Hematopoietic multipotent progenitor cell treated with erythropoietin and hydrocortisone succinate and interleukin-3 and kit ligand, for 4 days (in vitro differentiated cells): Measurements from ENCODE around the gene ARHGEF37.
A peak's percentile ranks its signal among the peaks of the same experiment; 100 is the strongest.
"Not testable (repeated sequence)": the region's sequence is repeated elsewhere in the genome, so short reads cannot be mapped to it uniquely, and the experiment has no call there.

ENCODE experiments used
- DNase-seq: peaks from one replicate; pipeline ENCODE4 v3.0.0-alpha.2; 2015

The ARHGEF37 gene, protein sequence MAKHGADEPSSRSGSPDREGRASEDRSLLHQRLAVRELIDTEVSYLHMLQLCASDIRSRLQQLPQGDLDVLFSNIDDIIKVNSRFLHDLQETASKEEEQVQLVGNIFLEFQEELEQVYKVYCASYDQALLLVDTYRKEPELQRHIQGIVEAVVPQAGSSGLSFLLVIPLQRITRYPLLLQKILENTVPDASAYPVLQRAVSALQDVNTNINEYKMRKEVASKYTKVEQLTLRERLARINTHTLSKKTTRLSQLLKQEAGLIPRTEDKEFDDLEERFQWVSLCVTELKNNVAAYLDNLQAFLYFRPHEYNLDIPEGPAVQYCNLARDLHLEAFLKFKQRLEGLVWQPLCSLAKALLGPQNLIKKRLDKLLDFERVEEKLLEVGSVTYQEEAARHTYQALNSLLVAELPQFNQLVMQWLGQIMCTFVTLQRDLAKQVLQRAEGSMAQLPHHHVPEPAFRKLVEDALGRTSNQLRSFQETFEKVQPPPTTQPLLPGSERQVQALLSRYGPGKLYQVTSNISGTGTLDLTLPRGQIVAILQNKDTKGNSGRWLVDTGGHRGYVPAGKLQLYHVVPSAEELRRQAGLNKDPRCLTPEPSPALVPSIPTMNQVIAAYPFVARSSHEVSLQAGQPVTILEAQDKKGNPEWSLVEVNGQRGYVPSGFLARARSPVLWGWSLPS

DNA sequence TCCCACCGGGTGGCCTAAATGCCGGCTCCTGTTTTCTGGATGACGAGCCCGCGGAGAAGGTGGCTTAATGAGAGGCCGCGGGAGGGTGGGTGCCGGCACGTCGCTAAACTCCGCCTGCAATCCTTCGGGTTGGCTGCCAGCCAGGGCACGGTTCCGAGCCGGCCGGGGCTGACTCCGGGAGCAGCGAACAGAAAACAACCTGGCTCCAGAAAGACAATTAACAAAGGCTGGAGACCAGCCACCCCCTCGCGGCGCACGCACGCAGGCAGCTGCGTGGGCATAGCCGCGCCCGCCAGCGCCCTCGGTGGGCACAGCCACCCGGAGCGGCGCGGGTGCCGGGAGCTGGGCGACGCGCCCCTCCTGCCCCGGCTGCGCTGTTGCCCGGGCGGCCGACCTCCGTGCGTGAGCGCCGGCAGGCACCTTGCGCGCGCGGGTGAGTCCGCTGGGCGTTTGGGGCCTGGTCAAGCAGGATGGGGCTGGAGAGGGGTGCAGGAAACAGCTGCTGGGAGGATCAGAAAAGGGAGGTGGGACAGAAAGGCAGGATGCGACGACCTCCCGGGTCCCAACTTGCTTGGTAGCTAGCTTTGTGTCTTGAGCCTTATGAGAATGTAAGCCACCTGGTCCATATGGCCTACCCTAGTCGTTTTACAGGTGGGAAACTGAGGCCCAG is at the start of gene ARHGEF37:
Gene ARHGEF37 (plus strand): TSS at position 307 of the 670 bp plus-strand sequence. CDS start 16,272 bp downstream, outside the sequence.
- DNase-seq = peak; percentile 72

DNA sequence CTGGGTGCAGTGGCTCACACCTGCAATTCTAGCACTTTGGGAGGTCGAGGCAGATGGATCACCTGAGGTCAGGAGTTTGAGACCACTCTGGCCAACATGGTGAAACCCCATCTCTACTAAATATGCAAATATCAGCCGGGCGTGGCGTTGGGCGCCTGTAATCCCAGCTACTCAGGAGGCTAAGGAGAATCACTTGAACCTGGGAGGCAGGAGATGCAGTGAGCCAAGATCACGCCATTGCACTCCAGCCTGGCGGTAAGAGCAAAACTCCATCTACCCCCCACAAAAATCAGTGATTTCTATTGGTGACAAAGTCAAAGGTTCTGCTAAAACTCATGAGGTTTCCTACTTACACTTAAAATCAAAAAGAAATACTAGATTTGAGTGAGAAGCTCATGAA is 48.9 kb upstream of the ARHGEF37 start:
- no peak for DNase-seq

DNA sequence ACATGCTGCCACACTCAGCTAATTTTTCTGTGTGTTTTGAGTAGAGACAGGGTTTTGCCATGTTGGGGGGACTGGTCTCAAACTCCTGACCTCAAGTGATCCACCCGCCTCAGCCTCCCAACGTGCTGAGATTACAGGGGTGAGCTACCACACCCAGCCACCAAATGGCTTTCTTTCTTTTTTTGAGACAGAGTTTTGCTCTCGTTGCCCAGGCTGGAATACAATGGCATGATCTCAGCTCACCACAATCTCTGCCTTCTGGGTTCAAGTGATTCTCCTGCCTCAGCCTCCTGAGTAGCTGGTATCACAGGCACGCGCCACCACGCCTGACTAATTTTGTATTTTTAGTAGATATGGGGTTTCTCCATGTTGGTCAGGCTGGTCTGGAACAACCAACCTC is 45.5 kb upstream of the ARHGEF37 start:
- not testable (repeated sequence) for DNase-seq

DNA sequence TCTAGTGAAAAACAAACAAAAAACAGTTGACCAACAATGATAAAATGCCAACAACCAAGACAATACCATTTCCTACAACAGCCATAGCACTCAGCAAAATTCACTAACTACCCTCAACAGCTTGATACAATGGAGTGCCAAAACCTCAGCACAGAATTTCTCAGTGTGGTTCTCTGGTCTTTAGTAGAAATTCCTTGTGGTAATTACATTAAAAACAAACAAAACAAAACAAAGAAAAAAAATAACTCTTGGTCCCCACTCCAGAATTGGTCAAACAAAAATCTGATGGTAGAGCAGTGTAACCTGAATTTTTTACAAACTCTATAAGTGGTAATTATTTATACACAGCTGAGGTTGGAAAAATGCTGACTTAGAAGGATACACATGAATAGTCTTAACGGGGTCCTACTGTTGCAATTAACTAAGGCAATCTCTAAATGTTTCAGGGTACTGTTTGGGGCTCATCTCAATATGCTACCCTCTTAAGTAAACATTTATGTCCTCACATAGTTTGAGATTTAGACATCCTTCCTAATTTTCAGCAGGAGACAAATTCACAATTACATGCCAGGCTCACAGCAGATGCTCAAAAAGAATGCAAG is 43.8 kb upstream of the ARHGEF37 start:
- DNase-seq = no peak

DNA sequence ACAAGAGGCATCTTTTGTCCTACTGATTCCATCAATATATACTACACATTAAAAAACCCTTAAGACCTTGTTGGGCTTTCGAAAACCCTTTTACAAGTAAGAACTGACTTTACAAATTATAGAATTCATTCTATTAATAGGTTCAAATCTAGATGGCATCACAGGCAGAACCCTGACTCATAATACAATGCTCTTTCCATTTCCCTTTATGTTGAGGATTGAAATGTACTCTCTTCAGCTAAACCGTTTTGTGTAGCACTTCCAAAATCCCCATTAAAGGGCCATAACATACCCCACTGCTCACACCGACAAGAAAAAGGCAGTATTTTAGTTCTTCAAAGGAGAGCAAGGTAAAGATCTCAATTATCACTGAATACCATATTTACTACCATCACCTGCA is 41.2 kb upstream of the ARHGEF37 start:
- no peak for DNase-seq

DNA sequence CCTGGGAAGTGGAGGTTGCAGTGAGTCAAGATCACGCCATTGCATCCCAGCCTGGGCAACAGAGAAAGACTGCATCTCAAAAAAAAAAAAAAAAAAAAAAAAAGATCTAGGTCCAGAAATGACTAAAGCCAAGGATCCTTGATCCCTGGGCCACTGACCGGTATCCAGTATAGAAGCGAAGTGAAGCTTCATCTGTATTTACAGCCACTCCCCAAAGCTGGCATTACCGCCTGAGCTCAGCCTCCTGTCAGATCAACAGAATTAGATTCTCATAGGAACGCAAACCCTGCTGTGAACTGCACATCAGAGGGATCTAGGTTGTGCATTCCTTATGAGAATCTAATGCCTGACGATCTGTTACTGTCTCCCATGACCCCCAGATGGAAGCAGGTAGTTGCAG is 39.4 kb upstream of the ARHGEF37 start:
- DNase-seq = no peak

DNA sequence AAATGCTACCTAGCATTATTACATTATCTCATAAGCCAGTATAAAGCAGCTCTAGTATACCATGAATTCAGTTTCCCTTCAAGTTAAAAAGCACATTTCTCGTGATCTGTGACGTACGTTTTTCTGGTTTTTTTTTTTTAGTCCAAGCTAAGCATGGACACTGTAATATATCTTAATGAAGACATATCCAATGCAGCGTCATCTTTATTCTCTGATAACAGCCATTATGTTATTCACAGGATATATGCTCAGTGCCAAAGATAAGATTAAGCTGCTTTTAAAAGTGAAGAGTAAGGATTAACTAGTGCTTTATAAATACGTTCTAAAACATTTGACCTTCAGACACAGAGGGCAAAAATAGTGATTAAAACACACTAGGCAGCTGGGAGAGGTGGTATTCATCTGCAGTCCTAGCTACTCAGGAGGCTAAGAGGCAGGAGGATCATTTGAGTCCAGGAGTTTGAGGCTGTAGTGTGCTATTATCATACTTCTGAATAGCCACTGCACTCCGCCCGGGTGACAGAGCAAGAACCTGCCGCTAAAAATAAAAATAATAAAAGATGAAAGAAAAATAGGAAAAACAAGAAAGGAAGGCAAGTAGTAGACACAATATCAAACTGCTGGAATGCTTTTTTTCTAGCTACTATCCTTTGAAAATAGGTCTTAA is 37.8 kb upstream of the ARHGEF37 start:
- DNase-seq = peak; percentile 67

DNA sequence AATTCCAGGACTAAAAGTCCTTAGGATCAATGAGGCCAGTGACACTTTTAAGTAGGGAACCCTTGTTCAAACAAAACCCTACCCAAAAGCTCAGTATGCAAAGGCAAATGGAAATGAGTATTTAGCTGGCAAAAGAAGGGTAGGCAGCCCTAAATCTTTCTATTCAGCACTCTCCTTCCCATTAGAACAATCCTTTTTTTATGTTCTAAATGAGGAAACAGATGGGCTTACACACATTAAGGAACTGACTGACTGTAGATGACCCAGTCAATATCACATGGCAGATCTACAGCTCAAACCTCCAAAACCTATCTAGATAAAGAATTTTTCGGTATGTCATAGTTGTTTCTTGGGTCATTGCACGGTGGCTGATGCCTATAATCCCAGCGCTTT is 37.3 kb upstream of the ARHGEF37 start:
- peak; percentile 75 for DNase-seq

DNA sequence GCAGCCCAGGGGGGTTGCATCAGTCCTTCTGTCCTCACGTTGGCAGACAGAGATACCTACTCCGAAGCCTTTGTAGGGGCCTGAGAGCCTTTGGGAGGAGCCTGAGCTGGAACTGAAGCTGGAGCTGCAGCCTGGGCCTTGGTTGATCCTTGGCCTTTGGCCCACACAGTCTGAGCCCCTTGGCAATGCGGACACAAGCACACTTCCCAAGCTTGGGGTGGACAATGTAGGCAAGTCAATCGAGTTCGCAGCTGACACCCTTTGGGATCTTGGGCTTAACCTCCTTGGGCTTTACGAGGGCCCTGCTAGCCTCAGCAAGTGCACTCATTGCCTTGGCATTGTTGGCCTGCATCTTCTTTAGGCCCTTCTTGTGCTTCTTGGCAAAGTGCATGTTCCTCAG is 36.0 kb upstream of the ARHGEF37 start:
- DNase-seq = no peak

DNA sequence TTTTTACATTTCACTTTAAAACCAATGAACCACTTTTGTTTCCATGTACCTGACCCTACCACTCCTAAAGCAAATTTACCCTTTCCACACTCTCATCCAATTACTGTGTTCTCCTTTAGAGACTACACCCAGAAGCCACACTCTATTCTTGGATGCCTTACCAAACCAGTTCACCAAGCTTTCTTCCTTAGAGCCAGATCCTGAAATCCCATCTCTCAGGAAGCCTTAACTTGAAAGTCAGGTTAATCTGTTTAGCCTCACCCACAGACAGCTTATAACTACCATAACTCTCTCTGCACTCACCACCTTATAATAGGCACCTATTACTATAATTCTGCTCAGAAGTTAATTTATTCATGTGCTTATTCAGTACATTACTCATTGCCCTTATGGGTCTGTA is 34.3 kb upstream of the ARHGEF37 start:
- no peak for DNase-seq

DNA sequence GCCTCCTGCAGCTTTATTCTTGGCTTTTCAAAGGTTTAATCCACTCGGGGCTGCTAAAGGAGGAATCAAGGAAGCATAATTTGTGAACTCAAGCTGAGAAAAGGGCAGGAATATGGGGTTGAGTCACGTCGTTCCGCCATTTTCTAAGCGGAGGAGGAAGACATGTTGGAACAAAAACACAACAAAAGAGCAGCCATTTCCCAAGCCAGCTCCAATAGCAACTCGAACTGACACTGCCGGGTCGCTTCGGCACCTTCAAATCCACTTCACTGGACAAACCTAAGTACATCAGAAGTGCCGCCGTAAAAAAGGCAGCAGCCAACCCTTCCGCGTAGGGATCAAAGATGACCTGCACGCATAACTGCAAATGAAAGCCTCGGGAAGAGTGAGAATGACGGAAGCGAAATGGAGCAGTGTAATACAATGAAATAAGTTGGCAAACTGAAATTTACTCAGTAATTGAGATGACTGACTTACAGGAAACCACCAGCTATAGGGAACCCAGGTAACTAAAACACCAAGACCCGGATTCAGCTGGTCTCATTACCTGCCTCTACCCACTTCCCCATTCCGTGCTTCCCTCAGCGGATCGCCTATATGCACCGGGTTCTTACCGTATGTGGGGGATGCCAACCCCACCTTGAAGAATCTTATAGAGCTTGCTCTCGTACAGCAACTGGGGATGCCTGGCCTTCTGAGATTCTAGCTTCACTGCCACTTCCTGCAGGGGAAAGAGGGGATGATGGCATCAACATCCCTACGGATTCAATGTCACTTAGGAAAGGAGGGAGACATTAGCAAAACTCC is 31.6 kb upstream of the ARHGEF37 start:
- DNase-seq = peak; percentile 70

DNA sequence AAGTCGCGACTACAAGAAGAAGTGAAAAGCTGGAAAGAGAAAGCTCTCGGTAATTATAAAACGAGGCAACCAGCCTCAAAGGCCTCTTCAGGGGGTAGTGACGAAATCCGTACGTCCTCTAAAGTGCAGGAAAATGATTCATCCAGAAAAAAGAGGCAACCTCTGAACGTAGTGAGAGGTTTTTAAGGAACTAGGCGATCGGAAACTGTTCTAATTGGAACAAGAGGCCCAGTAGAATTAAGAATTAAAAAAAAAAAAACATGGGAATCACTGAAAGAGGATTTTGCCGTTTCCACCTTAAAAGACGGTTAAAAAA is 31.1 kb upstream of the ARHGEF37 start:
- peak; percentile 56 for DNase-seq

DNA sequence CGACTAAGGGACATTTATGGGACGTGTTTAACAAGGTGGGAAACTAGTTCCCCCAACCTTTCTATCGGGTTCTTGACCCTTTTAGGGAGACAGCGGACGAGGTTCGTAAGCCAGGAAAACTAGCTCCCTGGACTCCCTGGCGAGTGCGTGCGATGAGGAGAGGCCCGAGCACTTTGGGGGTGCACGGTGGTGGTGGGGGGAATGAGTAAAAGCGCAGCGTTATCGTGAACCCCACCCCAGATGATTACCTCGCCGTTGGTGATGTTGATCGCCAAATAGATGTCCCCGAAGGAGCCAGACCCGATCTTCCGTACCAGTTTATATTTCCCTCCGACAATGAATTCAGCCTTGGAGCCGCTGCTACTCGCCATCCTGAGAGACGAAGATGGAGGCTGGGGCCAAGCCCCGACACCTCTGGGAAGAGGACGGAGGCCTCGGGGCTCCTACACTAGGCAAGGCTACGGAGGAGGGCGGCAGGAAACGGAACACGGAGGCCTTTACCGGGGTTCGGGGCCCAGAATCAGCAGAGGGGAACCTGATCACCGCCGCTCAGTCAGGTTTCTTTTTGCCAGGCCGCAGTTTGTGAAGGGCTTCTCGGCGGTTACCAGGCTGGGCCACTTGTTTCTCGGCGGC is 30.6 kb upstream of the ARHGEF37 start:
- peak; percentile 44 for DNase-seq

DNA sequence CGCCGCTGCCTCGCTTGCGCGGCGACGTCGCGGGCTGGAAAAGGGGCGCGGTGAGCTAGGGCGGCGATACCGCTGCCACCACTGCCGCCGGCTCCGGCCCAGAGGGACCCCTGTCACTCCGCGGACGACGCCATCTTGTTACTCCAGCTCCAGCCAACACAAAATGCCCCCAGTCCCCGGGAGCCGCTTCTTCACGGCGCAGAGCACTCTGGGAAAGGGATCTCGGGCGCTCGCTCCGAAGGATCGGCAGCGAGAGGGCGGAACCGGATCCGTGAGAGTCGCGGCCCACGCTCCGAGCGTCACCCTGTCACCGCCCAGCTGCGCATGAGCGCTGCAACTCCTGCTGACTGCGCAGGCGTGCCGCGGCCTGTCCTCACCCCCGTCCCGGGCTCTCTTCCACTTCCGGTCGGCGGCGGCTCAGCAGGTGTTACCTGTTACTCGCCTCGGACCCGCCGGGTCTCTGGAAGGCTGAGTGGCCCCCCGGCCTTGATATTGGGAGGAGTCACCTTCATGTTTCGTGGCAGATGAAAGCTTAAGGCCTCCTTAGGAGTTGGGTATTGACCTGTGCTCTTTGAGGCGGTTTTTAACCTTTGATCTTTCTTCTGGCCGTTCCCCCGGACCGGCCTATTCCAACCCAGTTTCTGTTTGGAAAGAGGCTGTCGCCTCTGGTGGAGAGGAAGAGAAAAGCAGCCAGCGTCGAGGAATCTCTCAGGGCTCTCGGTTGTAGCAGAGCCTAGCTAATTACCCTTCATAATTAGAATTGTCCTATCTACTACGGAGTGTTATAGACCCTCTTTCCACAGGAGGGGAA is 29.9 kb upstream of the ARHGEF37 start, which contains the start of gene CSNK1A1:
Gene CSNK1A1 (minus strand): TSS at position 213 of the 811 bp plus-strand sequence. CDS start 475 bp downstream, outside the sequence.
- DNase-seq = peak; percentile 99

DNA sequence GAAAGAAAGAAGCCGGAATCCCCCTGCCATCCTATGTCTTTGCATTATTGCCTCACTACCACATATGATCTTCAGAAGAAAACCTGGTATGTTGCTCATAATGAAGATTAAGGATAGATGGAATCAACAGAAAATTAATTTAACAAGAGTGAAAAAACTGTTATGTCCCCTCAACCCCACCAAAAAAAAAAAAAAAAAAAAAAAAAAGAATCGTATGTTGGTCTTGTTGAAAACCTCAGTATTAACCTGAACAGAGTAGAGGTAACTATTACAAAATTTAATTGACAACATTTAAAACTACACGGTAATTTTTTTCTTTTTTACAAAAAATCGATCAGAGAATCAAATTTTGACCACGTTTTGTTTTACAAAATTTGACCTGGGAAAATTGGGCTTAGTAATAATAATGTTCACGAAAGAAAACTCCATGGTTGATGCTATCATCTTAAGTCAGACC is 29.2 kb upstream of the ARHGEF37 start:
- no peak for DNase-seq

DNA sequence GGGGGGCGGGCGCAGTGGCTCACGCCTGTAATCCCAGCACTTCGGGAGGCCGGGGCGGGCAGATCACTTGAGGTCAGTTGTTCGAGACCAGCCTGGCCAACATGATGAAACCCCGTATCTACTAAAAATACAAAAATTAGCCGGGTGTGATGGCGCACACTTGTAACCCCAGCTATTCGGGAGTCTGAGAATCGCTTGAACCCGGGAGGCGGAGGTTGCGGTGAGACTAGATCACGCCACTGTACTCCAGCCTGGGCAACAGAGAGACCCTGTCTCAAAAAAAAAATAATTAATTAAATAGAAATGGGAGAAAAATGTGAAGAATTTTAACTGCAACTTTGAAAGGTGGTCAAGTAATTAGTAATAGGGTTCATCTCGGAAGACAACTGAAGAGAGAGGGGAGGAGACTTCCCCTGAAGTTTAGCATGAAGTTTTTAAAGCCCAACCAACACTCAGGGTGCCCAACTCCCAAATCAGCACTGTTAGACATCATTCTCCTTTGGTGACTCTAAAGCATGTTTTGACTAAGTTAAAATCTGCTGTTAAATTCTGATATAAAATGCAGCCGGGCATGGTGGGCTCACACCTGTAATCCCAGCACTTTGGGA is 28.6 kb upstream of the ARHGEF37 start:
- peak; percentile 26 for DNase-seq

DNA sequence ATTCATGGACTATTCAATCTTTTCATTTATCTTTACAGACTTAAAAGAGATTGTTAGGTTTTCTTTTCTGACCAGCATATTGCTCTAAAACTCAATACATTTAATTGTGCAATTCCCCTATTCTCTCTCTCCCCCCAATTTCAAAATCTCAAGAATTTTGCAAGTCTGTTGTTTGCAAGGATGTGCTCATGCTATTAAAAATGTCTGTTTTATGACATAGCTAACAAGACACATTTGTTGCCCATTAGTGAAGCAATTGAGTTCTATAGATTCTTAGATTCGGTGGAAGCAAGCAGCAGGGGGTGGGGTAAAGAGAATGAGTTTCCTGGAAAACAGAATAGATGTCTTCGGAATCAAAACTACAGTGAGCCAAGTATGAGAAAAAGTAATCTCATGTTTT is 21.6 kb upstream of the ARHGEF37 start:
- no peak for DNase-seq

DNA sequence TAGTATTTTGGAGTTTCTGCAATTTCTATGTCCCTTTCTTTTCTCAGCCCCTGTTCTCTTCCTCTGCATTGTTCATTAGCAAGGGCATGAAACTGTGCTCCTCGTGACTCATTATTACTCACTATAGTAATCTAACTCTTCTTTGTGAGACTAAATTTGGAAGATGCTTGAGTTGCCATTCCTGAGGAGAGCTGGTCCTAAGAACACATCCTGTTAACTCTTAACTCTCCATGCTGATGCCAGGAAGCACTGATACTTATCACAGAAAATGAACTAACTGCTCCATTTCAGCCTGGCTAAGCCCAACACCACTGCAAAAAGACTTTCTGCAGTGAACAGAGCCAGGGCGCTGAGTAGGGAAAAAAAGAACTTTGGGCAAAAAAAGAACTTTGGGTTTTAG is 19.4 kb upstream of the ARHGEF37 start:
- peak; percentile 44 for DNase-seq

DNA sequence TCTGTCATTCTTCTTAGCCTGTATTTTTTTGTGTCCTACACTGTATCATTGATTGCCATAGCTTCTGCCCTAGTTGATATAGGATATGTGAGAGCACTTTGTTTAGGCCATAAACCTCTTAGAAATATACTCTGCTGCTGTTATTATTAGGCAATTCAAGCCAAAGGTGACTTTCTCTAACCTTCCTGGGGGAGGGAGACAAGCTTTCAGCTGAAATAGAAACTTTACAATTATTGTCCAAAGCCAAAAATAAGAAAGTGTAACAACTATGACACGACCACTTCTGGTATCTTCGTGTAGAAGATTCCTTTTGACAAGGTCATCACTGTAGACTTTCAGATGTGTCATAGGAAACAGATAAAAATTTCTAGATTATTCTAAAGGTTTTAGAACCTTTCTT is 17.8 kb upstream of the ARHGEF37 start:
- no peak for DNase-seq

DNA sequence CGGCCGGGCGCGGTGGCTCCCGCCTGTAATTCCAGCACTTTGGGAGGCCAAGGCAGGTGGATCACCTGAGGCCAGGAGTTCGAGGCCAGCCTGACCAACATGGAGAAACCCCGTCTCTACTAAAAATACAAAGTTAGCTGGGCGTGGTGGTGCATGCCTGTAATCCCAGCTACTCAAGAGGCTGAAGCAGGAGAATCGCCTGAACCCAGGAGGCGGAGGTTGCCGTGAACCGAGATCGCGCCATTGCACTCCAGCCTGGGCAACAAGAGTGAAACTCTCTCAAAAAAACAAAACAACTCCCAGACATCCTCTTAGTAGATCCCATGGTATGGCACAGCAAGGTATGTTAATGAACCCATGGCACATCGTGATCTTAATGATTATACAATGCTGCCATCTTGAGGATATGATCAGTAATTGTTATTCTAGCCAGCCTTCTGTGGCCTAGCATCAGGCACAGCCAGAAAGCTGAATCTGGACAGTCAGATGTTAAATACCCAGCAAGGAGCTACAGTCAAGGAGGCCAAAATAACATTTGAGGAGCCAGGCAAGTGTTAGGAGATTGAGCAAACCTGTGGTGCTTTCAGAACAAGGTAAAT is 16.7 kb upstream of the ARHGEF37 start:
- peak; percentile 91 for DNase-seq
